ENCODE data around the gene SENP1.

The SENP1 gene

GRCh38 chr12:48080821-48081220 lies 25.1 kb downstream of the SENP1 start:
- H3K36me3 ChIP-seq (ENCODE audit: control insufficient read depth, insufficient read depth, low read length) = peaks cover 44% of the 10 kb centered on the region
- H3K9ac ChIP-seq (ENCODE audit: low read depth, low read length) = no peak overlapping the region
- no peaks in the 10 kb centered on the region for H3K27me3 ChIP-seq (ENCODE audit: control insufficient read depth, insufficient read depth, low read length)
- H3K4me3 ChIP-seq (ENCODE audit: low read depth, low read length) = no peak overlapping the region
- no peaks in the 10 kb centered on the region for H3K4me1 ChIP-seq (ENCODE audit: control insufficient read depth, insufficient read depth, low read length)
- H3K9me3 ChIP-seq (ENCODE audit: control insufficient read depth, insufficient read depth, low read length) = no peaks in the 10 kb centered on the region
- no peak overlapping the region for H3K27ac ChIP-seq (ENCODE audit: low read depth, low read length)

- Histone ChIP-seq H3K9ac (ENCODE audit: low read depth, low read length) (no peak overlapping the region), H3K4me1 (ENCODE audit: control insufficient read depth, insufficient read depth, low read length) (no peaks in the 10 kb centered on the region), H3K36me3 (ENCODE audit: control insufficient read depth, insufficient read depth, low read length) (peaks cover 39% of the 10 kb centered on the region), H3K27me3 (ENCODE audit: control insufficient read depth, insufficient read depth, low read length) (no peaks in the 10 kb centered on the region), H3K4me3 (ENCODE audit: low read depth, low read length) (no peak overlapping the region), H3K27ac (ENCODE audit: low read depth, low read length) (no peak overlapping the region), H3K9me3 (ENCODE audit: control insufficient read depth, insufficient read depth, low read length) (no peaks in the 10 kb centered on the region)
Observed at GRCh38 chr12:48080285-48080684, 25.6 kb downstream of the SENP1 start.

- Histone ChIP-seq H3K4me1 (ENCODE audit: control insufficient read depth, insufficient read depth, low read length) (no peaks in the 10 kb centered on the region), H3K9ac (ENCODE audit: low read depth, low read length) (no peak overlapping the region), H3K36me3 (ENCODE audit: control insufficient read depth, insufficient read depth, low read length) (peaks cover 42% of the 10 kb centered on the region), H3K27ac (ENCODE audit: low read depth, low read length) (no peak overlapping the region), H3K4me3 (ENCODE audit: low read depth, low read length) (no peak overlapping the region), H3K27me3 (ENCODE audit: control insufficient read depth, insufficient read depth, low read length) (no peaks in the 10 kb centered on the region), H3K9me3 (ENCODE audit: control insufficient read depth, insufficient read depth, low read length) (no peaks in the 10 kb centered on the region)
Observed at GRCh38 chr12:48078901-48079300, 27.0 kb downstream of the SENP1 start.

- no peak overlapping the region for H3K4me3 ChIP-seq (ENCODE audit: low read depth, low read length)
- no peaks in the 10 kb centered on the region for H3K27me3 ChIP-seq (ENCODE audit: control insufficient read depth, insufficient read depth, low read length)
- H3K9ac ChIP-seq (ENCODE audit: low read depth, low read length) = no peak overlapping the region
- no peaks in the 10 kb centered on the region for H3K9me3 ChIP-seq (ENCODE audit: control insufficient read depth, insufficient read depth, low read length)
- H3K27ac ChIP-seq (ENCODE audit: low read depth, low read length) = no peak overlapping the region
- H3K4me1 ChIP-seq (ENCODE audit: control insufficient read depth, insufficient read depth, low read length) = no peaks in the 10 kb centered on the region
- peaks cover 42% of the 10 kb centered on the region for H3K36me3 ChIP-seq (ENCODE audit: control insufficient read depth, insufficient read depth, low read length)
Observed at GRCh38 chr12:48077111-48077510, 28.8 kb downstream of the SENP1 start.

GRCh38 chr12:48075832-48076231 lies 30.0 kb downstream of the SENP1 start:
- no peaks in the 10 kb centered on the region for H3K4me1 ChIP-seq (ENCODE audit: control insufficient read depth, insufficient read depth, low read length)
- no peak overlapping the region for H3K27ac ChIP-seq (ENCODE audit: low read depth, low read length)
- peaks cover 46% of the 10 kb centered on the region for H3K36me3 ChIP-seq (ENCODE audit: control insufficient read depth, insufficient read depth, low read length)
- H3K4me3 ChIP-seq (ENCODE audit: low read depth, low read length) = no peak overlapping the region
- H3K9me3 ChIP-seq (ENCODE audit: control insufficient read depth, insufficient read depth, low read length) = no peaks in the 10 kb centered on the region
- H3K9ac ChIP-seq (ENCODE audit: low read depth, low read length) = no peak overlapping the region
- no peaks in the 10 kb centered on the region for H3K27me3 ChIP-seq (ENCODE audit: control insufficient read depth, insufficient read depth, low read length)

- no peak overlapping the region for H3K9ac ChIP-seq (ENCODE audit: low read depth, low read length)
- no peaks in the 10 kb centered on the region for H3K27me3 ChIP-seq (ENCODE audit: control insufficient read depth, insufficient read depth, low read length)
- H3K4me3 ChIP-seq (ENCODE audit: low read depth, low read length) = no peak overlapping the region
- H3K27ac ChIP-seq (ENCODE audit: low read depth, low read length) = no peak overlapping the region
- no peaks in the 10 kb centered on the region for H3K9me3 ChIP-seq (ENCODE audit: control insufficient read depth, insufficient read depth, low read length)
- H3K4me1 ChIP-seq (ENCODE audit: control insufficient read depth, insufficient read depth, low read length) = no peaks in the 10 kb centered on the region
- H3K36me3 ChIP-seq (ENCODE audit: control insufficient read depth, insufficient read depth, low read length) = peaks cover 50% of the 10 kb centered on the region
Observed at GRCh38 chr12:48074266-48074665, 31.6 kb downstream of the SENP1 start.

GRCh38 chr12:48072266-48072665 lies 33.6 kb downstream of the SENP1 start:
- Histone ChIP-seq H3K4me1 (ENCODE audit: control insufficient read depth, insufficient read depth, low read length) (no peaks in the 10 kb centered on the region), H3K9ac (ENCODE audit: low read depth, low read length) (no peak overlapping the region), H3K27me3 (ENCODE audit: control insufficient read depth, insufficient read depth, low read length) (no peaks in the 10 kb centered on the region), H3K27ac (ENCODE audit: low read depth, low read length) (no peak overlapping the region), H3K36me3 (ENCODE audit: control insufficient read depth, insufficient read depth, low read length) (peaks cover 53% of the 10 kb centered on the region), H3K9me3 (ENCODE audit: control insufficient read depth, insufficient read depth, low read length) (no peaks in the 10 kb centered on the region), H3K4me3 (ENCODE audit: low read depth, low read length) (no peak overlapping the region)

GRCh38 chr12:48071808-48072207 lies 34.1 kb downstream of the SENP1 start:
- no peak overlapping the region for H3K27ac ChIP-seq (ENCODE audit: low read depth, low read length)
- no peak overlapping the region for H3K9ac ChIP-seq (ENCODE audit: low read depth, low read length)
- H3K4me1 ChIP-seq (ENCODE audit: control insufficient read depth, insufficient read depth, low read length) = no peaks in the 10 kb centered on the region
- H3K4me3 ChIP-seq (ENCODE audit: low read depth, low read length) = no peak overlapping the region
- H3K27me3 ChIP-seq (ENCODE audit: control insufficient read depth, insufficient read depth, low read length) = no peaks in the 10 kb centered on the region
- peaks cover 57% of the 10 kb centered on the region for H3K36me3 ChIP-seq (ENCODE audit: control insufficient read depth, insufficient read depth, low read length)
- H3K9me3 ChIP-seq (ENCODE audit: control insufficient read depth, insufficient read depth, low read length) = no peaks in the 10 kb centered on the region

GRCh38 chr12:48070731-48071130 lies 35.1 kb downstream of the SENP1 start:
- H3K4me3 ChIP-seq (ENCODE audit: low read depth, low read length) = no peak overlapping the region
- H3K4me1 ChIP-seq (ENCODE audit: control insufficient read depth, insufficient read depth, low read length) = no peaks in the 10 kb centered on the region
- H3K9me3 ChIP-seq (ENCODE audit: control insufficient read depth, insufficient read depth, low read length) = no peaks in the 10 kb centered on the region
- H3K27ac ChIP-seq (ENCODE audit: low read depth, low read length) = no peak overlapping the region
- H3K9ac ChIP-seq (ENCODE audit: low read depth, low read length) = no peak overlapping the region
- H3K36me3 ChIP-seq (ENCODE audit: control insufficient read depth, insufficient read depth, low read length) = peaks cover 66% of the 10 kb centered on the region
- no peaks in the 10 kb centered on the region for H3K27me3 ChIP-seq (ENCODE audit: control insufficient read depth, insufficient read depth, low read length)

- no peak overlapping the region for H3K4me3 ChIP-seq (ENCODE audit: low read depth, low read length)
- H3K36me3 ChIP-seq (ENCODE audit: control insufficient read depth, insufficient read depth, low read length) = peaks cover 73% of the 10 kb centered on the region
- no peaks in the 10 kb centered on the region for H3K27me3 ChIP-seq (ENCODE audit: control insufficient read depth, insufficient read depth, low read length)
- H3K9me3 ChIP-seq (ENCODE audit: control insufficient read depth, insufficient read depth, low read length) = no peaks in the 10 kb centered on the region
- no peak overlapping the region for H3K27ac ChIP-seq (ENCODE audit: low read depth, low read length)
- no peak overlapping the region for H3K9ac ChIP-seq (ENCODE audit: low read depth, low read length)
- no peaks in the 10 kb centered on the region for H3K4me1 ChIP-seq (ENCODE audit: control insufficient read depth, insufficient read depth, low read length)
Observed at GRCh38 chr12:48070033-48070432, 35.8 kb downstream of the SENP1 start.

GRCh38 chr12:48069241-48069640 lies 36.6 kb downstream of the SENP1 start:
- Histone ChIP-seq H3K9me3 (ENCODE audit: control insufficient read depth, insufficient read depth, low read length) (no peaks in the 10 kb centered on the region), H3K36me3 (ENCODE audit: control insufficient read depth, insufficient read depth, low read length) (peaks cover 73% of the 10 kb centered on the region), H3K27ac (ENCODE audit: low read depth, low read length) (no peak overlapping the region), H3K27me3 (ENCODE audit: control insufficient read depth, insufficient read depth, low read length) (no peaks in the 10 kb centered on the region), H3K9ac (ENCODE audit: low read depth, low read length) (no peak overlapping the region), H3K4me3 (ENCODE audit: low read depth, low read length) (no peak overlapping the region), H3K4me1 (ENCODE audit: control insufficient read depth, insufficient read depth, low read length) (no peaks in the 10 kb centered on the region)

GRCh38 chr12:48068457-48068856 lies 37.4 kb downstream of the SENP1 start:
- no peak overlapping the region for H3K4me3 ChIP-seq (ENCODE audit: low read depth, low read length)
- H3K27ac ChIP-seq (ENCODE audit: low read depth, low read length) = no peak overlapping the region
- no peaks in the 10 kb centered on the region for H3K9me3 ChIP-seq (ENCODE audit: control insufficient read depth, insufficient read depth, low read length)
- no peaks in the 10 kb centered on the region for H3K4me1 ChIP-seq (ENCODE audit: control insufficient read depth, insufficient read depth, low read length)
- H3K9ac ChIP-seq (ENCODE audit: low read depth, low read length) = no peak overlapping the region
- H3K36me3 ChIP-seq (ENCODE audit: control insufficient read depth, insufficient read depth, low read length) = peaks cover 73% of the 10 kb centered on the region
- H3K27me3 ChIP-seq (ENCODE audit: control insufficient read depth, insufficient read depth, low read length) = no peaks in the 10 kb centered on the region
